Kidney capillary endothelial cell (primary cell): ENCODE results near the gene ATOSB.
A peak's percentile ranks its signal among the peaks of the same experiment; 100 is the strongest.
"Not testable (repeated sequence)": the region's sequence is repeated elsewhere in the genome, so short reads cannot be mapped to it uniquely, and the experiment has no call there.

Experiments
- DNase-seq: peaks from one replicate; pipeline ENCODE4 v3.0.0-alpha.2; 2018; ENCODE audit warnings: low spot score

The ATOSB gene

GRCh38 chr9:35115680-35116538 lies at the start of gene ATOSB:
Gene ATOSB (minus strand): TSS chr9:35115862. CDS start chr9:35108274, 7,588 bp downstream.
- DNase-seq, result peak; percentile 97

- DNase-seq, result peak; percentile 83
These were observed 49.0 kb upstream of the ATOSB start for GRCh38 chr9:35164711-35165110.

GRCh38 chr9:35163413-35163812 lies 47.8 kb upstream of the ATOSB start:
- DNase-seq, result no peak

GRCh38 chr9:35162605-35163315 lies 47.1 kb upstream of the ATOSB start:
- DNase-seq, result no peak

GRCh38 chr9:35161713-35162604 lies 46.3 kb upstream of the ATOSB start, which contains the start of gene UNC13B:
Gene UNC13B (plus strand): TSS chr9:35162009. CDS start chr9:35162284, 275 bp downstream.
- peak; percentile 80 for DNase-seq

- DNase-seq, result no peak
These were observed 43.0 kb upstream of the ATOSB start for GRCh38 chr9:35158501-35159280.

- DNase-seq, result not testable (repeated sequence)
These were observed 42.2 kb upstream of the ATOSB start for GRCh38 chr9:35157836-35158235.

GRCh38 chr9:35156781-35157180 lies 41.1 kb upstream of the ATOSB start:
- no peak for DNase-seq

- DNase-seq, result no peak
These were observed 37.3 kb upstream of the ATOSB start for GRCh38 chr9:35152926-35153325.

GRCh38 chr9:35147941-35148563 lies 32.4 kb upstream of the ATOSB start:
- DNase-seq, result not testable (repeated sequence)

GRCh38 chr9:35142037-35142436 lies 26.4 kb upstream of the ATOSB start:
- no peak for DNase-seq

- DNase-seq, result no peak
These were observed 24.4 kb upstream of the ATOSB start for GRCh38 chr9:35140093-35140492.

GRCh38 chr9:35136866-35137265 lies 21.2 kb upstream of the ATOSB start:
- no peak for DNase-seq

GRCh38 chr9:35135988-35136387 lies 20.3 kb upstream of the ATOSB start:
- no peak for DNase-seq

GRCh38 chr9:35134920-35135319 lies 19.3 kb upstream of the ATOSB start:
- DNase-seq, result no peak

- DNase-seq, result peak; percentile 84
These were observed 1.4 kb upstream of the ATOSB start for GRCh38 chr9:35116898-35117551.

- DNase-seq, result no peak
These were observed 856 bp upstream of the ATOSB start for GRCh38 chr9:35116539-35116897.

- DNase-seq, result peak; percentile 84
These were observed 628 bp downstream of the ATOSB start for GRCh38 chr9:35114840-35115628.

GRCh38 chr9:35114113-35114839 lies 1.4 kb downstream of the ATOSB start:
- peak; percentile 98 for DNase-seq
